ENCODE measurements around the gene EXOC2.
A peak's percentile ranks its signal among the peaks of the same experiment; 100 is the strongest.
"Not testable (repeated sequence)": the region's sequence is repeated elsewhere in the genome, so short reads cannot be mapped to it uniquely, and the experiment has no call there.

The EXOC2 gene

GRCh38 chr6:709471-710056 is 16.6 kb upstream of the EXOC2 start:
- DNase-seq (ENCODE audit: low spot score) = no peak

- no peak for DNase-seq (ENCODE audit: low spot score)
Observed at GRCh38 chr6:708237-708598, 15.3 kb upstream of the EXOC2 start.

- no peak for DNase-seq (ENCODE audit: low spot score)
Observed at GRCh38 chr6:707576-708236, 14.8 kb upstream of the EXOC2 start.

- no peak for DNase-seq (ENCODE audit: low spot score)
Observed at GRCh38 chr6:706819-707381, 14.0 kb upstream of the EXOC2 start.

- no peak for DNase-seq (ENCODE audit: low spot score)
Observed at GRCh38 chr6:706146-706545, 13.2 kb upstream of the EXOC2 start.

GRCh38 chr6:705047-705446 is 12.1 kb upstream of the EXOC2 start:
- DNase-seq (ENCODE audit: low spot score) = no peak

- DNase-seq (ENCODE audit: low spot score) = no peak
Observed at GRCh38 chr6:704046-704445, 11.1 kb upstream of the EXOC2 start.

- no peak for DNase-seq (ENCODE audit: low spot score)
Observed at GRCh38 chr6:703552-703951, 10.6 kb upstream of the EXOC2 start.

- no peak for DNase-seq (ENCODE audit: low spot score)
Observed at GRCh38 chr6:701700-702479, 9.0 kb upstream of the EXOC2 start.

GRCh38 chr6:701215-701614 is 8.3 kb upstream of the EXOC2 start:
- no peak for DNase-seq (ENCODE audit: low spot score)

GRCh38 chr6:700490-700889 is 7.6 kb upstream of the EXOC2 start:
- DNase-seq (ENCODE audit: low spot score) = no peak

GRCh38 chr6:699319-699718 is 6.4 kb upstream of the EXOC2 start:
- no peak for DNase-seq (ENCODE audit: low spot score)

GRCh38 chr6:694431-695126 is 1.6 kb upstream of the EXOC2 start:
- not testable (repeated sequence) for DNase-seq (ENCODE audit: low spot score)

- DNase-seq (ENCODE audit: low spot score) = no peak
Observed at GRCh38 chr6:693723-694009, 727 bp upstream of the EXOC2 start.

GRCh38 chr6:692356-692851 is 535 bp downstream of the EXOC2 start:
- DNase-seq (ENCODE audit: low spot score) = peak; percentile 74

GRCh38 chr6:689223-689622 is 3.7 kb downstream of the EXOC2 start:
- DNase-seq (ENCODE audit: low spot score) = no peak

- DNase-seq (ENCODE audit: low spot score) = no peak
Observed at GRCh38 chr6:686497-686896, 6.4 kb downstream of the EXOC2 start.

GRCh38 chr6:684831-685636 is 7.9 kb downstream of the EXOC2 start:
- DNase-seq (ENCODE audit: low spot score) = no peak

- no peak for DNase-seq (ENCODE audit: low spot score)
Observed at GRCh38 chr6:683742-684440, 9.0 kb downstream of the EXOC2 start.

GRCh38 chr6:680666-681340 is 12.1 kb downstream of the EXOC2 start:
- DNase-seq (ENCODE audit: low spot score) = no peak

- DNase-seq (ENCODE audit: low spot score) = no peak
Observed at GRCh38 chr6:680251-680650, 12.7 kb downstream of the EXOC2 start.
